HEK293 (cell line): Measurements from ENCODE around the gene ABCA7.

Source experiments
- EGR2 ChIP-seq: fragments of 450-650 bp; formaldehyde crosslinking; IDR thresholded peaks from 2 replicates; pipeline ENCODE4 v1.5.1; 2016; ENCODE audit warnings: low read depth, missing biosample characterization, missing genetic modification characterization
- FEZF1 ChIP-seq: fragments of 450-650 bp; formaldehyde crosslinking; IDR thresholded peaks from 2 replicates; pipeline ENCODE4 v1.5.1; 2016; ENCODE audit warnings: missing biosample characterization, missing genetic modification characterization
- GLIS1 ChIP-seq: fragments of 450-650 bp; formaldehyde crosslinking; IDR thresholded peaks from 2 replicates; pipeline ENCODE4 v1.5.1; 2016; ENCODE audit warnings: missing biosample characterization, missing genetic modification characterization
- GLIS2 ChIP-seq: fragments of 450-650 bp; formaldehyde crosslinking; IDR thresholded peaks from 2 replicates; pipeline ENCODE4 v1.5.1; 2016; ENCODE audit warnings: missing biosample characterization, missing genetic modification characterization
- KLF8 ChIP-seq: fragments of 450-650 bp; formaldehyde crosslinking; IDR thresholded peaks from 2 replicates; pipeline ENCODE4 v1.5.1; 2016; ENCODE audit warnings: missing biosample characterization, missing genetic modification characterization
- KLF9 ChIP-seq: fragments of 450-650 bp; formaldehyde crosslinking; IDR thresholded peaks from 2 replicates; pipeline ENCODE4 v1.5.1; 2016; ENCODE audit warnings: missing biosample characterization, missing genetic modification characterization, low read depth
- OSR2 ChIP-seq: fragments of 450-650 bp; formaldehyde crosslinking; IDR thresholded peaks from 2 replicates; pipeline ENCODE4 v1.5.1; 2016; ENCODE audit warnings: missing biosample characterization, missing genetic modification characterization
- PATZ1 ChIP-seq: fragments of 450-650 bp; formaldehyde crosslinking; IDR thresholded peaks from 2 replicates; pipeline ENCODE4 v1.5.1; 2016; ENCODE audit warnings: missing biosample characterization, missing genetic modification characterization
- PBX3 ChIP-seq: sonication (generic); formaldehyde crosslinking; IDR thresholded peaks from 2 replicates; pipeline ENCODE4 v1.8.1; 2022; ENCODE audit warnings: mild to moderate bottlenecking, moderate library complexity, missing genetic modification reagents
- SETDB1 ChIP-seq: IDR thresholded peaks from one replicate; pipeline ENCODE4 v1.6.1; 2017; ENCODE audit warnings: mild to moderate bottlenecking, low read length, moderate library complexity, mixed read lengths; ENCODE audit not compliant: insufficient read length
- TSHZ1 ChIP-seq: fragments of 450-650 bp; formaldehyde crosslinking; IDR thresholded peaks from 2 replicates; pipeline ENCODE4 v1.5.1; 2016; ENCODE audit warnings: missing biosample characterization, missing genetic modification characterization, borderline replicate concordance
- ZBTB11 ChIP-seq: fragments of 450-650 bp; formaldehyde crosslinking; conservative IDR thresholded peaks from 2 replicates; pipeline ENCODE4 v1.5.1; 2016; ENCODE audit warnings: low read depth, missing biosample characterization, missing genetic modification characterization
- ZBTB17 ChIP-seq: fragments of 450-650 bp; formaldehyde crosslinking; IDR thresholded peaks from 2 replicates; pipeline ENCODE4 v1.5.1; 2016; ENCODE audit warnings: missing biosample characterization, missing genetic modification characterization
- ZBTB44 ChIP-seq: fragments of 450-650 bp; IDR thresholded peaks from 2 replicates; pipeline ENCODE4 v1.5.1; 2018; ENCODE audit warnings: missing biosample characterization, mild to moderate bottlenecking, missing genetic modification characterization
- ZBTB6 ChIP-seq: fragments of 450-650 bp; formaldehyde crosslinking; IDR thresholded peaks from 2 replicates; pipeline ENCODE4 v1.5.1; 2017; ENCODE audit warnings: missing biosample characterization, missing genetic modification characterization
- ZFP69B ChIP-seq: fragments of 450-650 bp; formaldehyde crosslinking; IDR thresholded peaks from 2 replicates; pipeline ENCODE4 v1.5.1; 2016; ENCODE audit warnings: missing biosample characterization, missing genetic modification characterization
- ZNF114 ChIP-seq: fragments of 450-650 bp; formaldehyde crosslinking; IDR thresholded peaks from 2 replicates; pipeline ENCODE4 v1.5.0; 2017; ENCODE audit warnings: missing biosample characterization, missing genetic modification characterization
- ZNF211 ChIP-seq: fragments of 450-650 bp; formaldehyde crosslinking; IDR thresholded peaks from 2 replicates; pipeline ENCODE4 v1.5.1; 2016; ENCODE audit warnings: low read depth, missing biosample characterization, missing genetic modification characterization
- ZNF335 ChIP-seq: fragments of 450-650 bp; formaldehyde crosslinking; conservative IDR thresholded peaks from 2 replicates; pipeline ENCODE4 v1.5.1; 2016; ENCODE audit warnings: missing biosample characterization, missing genetic modification characterization
- ZNF341 ChIP-seq: fragments of 450-650 bp; formaldehyde crosslinking; IDR thresholded peaks from 2 replicates; pipeline ENCODE4; 2016; ENCODE audit warnings: low read depth, missing biosample characterization, missing genetic modification characterization
- ZNF354C ChIP-seq: fragments of 450-650 bp; formaldehyde crosslinking; IDR thresholded peaks from 2 replicates; pipeline ENCODE4 v1.5.1; 2016; ENCODE audit warnings: missing biosample characterization, missing genetic modification characterization, low read depth, borderline replicate concordance
- ZNF394 ChIP-seq: fragments of 450-650 bp; formaldehyde crosslinking; IDR thresholded peaks from 2 replicates; pipeline ENCODE4 v1.5.1; 2016; ENCODE audit warnings: missing biosample characterization, missing genetic modification characterization, mild to moderate bottlenecking, moderate library complexity, borderline replicate concordance
- ZNF580 ChIP-seq: fragments of 450-650 bp; formaldehyde crosslinking; IDR thresholded peaks from 2 replicates; pipeline ENCODE4 v1.5.1; 2016; ENCODE audit warnings: missing biosample characterization, missing genetic modification characterization
- ZNF843 ChIP-seq: fragments of 450-650 bp; formaldehyde crosslinking; IDR thresholded peaks from 2 replicates; pipeline ENCODE4 v1.5.1; 2016; ENCODE audit warnings: missing biosample characterization, missing genetic modification characterization
- ZSCAN30 ChIP-seq: fragments of 450-650 bp; IDR thresholded peaks from 2 replicates; pipeline ENCODE4 v1.5.1; 2018; ENCODE audit warnings: missing biosample characterization, mild to moderate bottlenecking, missing genetic modification characterization, moderate library complexity

ABCA7 gene

GRCh38 chr19:1017115-1017905 is 22.6 kb upstream of the ABCA7 start (continued):
- TF ChIP-seq TSHZ1 (tag by site-specific recombination): peak; percentile 23; the same call in 1 of the 2 replicates
- no peak for TF ChIP-seq ZNF211
- no peak for TF ChIP-seq ZNF114 (tag by site-specific recombination)
- peak; percentile 80; the same call in 1 of the 2 replicates for TF ChIP-seq PATZ1 (tag by site-specific recombination)
- TF ChIP-seq ZSCAN30 (tag by site-specific recombination): no peak
- TF ChIP-seq SETDB1: no peak
- no peak for TF ChIP-seq ZBTB11 (tag by site-specific recombination)
- TF ChIP-seq ZNF341: peak; percentile 86
- no peak for TF ChIP-seq ZBTB17 (tag by site-specific recombination)
- TF ChIP-seq ZFP69B (tag by site-specific recombination): no peak
- TF ChIP-seq EGR2 (tag by site-specific recombination): peak; percentile 99
- no peak for TF ChIP-seq ZBTB44 (tag by site-specific recombination)
- TF ChIP-seq OSR2 (tag by site-specific recombination): peak; percentile 37
- peak; percentile 84 for TF ChIP-seq GLIS2
- TF ChIP-seq GLIS1 (tag by site-specific recombination): peak; percentile 91
- no peak for TF ChIP-seq ZNF580 (tag by site-specific recombination)
- TF ChIP-seq KLF8 (tag by site-specific recombination): peak; percentile 9; the same call in 1 of the 2 replicates
- no peak for TF ChIP-seq ZBTB6 (tag by site-specific recombination)
- TF ChIP-seq KLF9 (tag by site-specific recombination): peak; percentile 42; the same call in 1 of the 2 replicates
- TF ChIP-seq FEZF1 (tag by site-specific recombination): no peak
- no peak for TF ChIP-seq ZNF843 (tag by site-specific recombination)
- no peak; the same call in 1 of the 2 replicates for TF ChIP-seq ZNF394 (tag by site-specific recombination)
- no peak for TF ChIP-seq ZNF354C (tag by site-specific recombination)
- no peak for TF ChIP-seq PBX3 (CRISPR knock-in tag)
- peak; percentile 55; the same call in 1 of the 2 replicates for TF ChIP-seq ZNF335 (tag by site-specific recombination)
